CD4-positive, alpha-beta T cell (primary cell): Measurements from ENCODE around the gene PIK3C3. TPM values are rescaled to one million over a fixed set of nuclear protein-coding genes. Genes with fewer than 3 reads are reported as not detected.

ENCODE experiments used
- ATAC-seq: fragments of 200-7000 bp; cut with Tn5 transposase; one replicate; pipeline ENCODE4 v1.10.0; 2022; ENCODE audit warnings: mild to moderate bottlenecking; ENCODE audit not compliant: poor library complexity
- CTCF ChIA-PET: fragments of 350-600 bp; sonication (Branson Sonifier 250); formaldehyde crosslinking; loops from one replicate; lab custom pipeline; 2021; ENCODE audit warnings: antibody characterized with exemption, inconsistent platforms; lab: Charles Lee
- POLR2A ChIA-PET: fragments of 350-600 bp; sonication (Branson Sonifier 250); formaldehyde crosslinking; loops from one replicate; lab custom pipeline; 2021; ENCODE audit warnings: antibody characterized with exemption, inconsistent platforms; lab: Charles Lee
- DNase-seq, 14 experiments: peaks; one replicate each; pipeline ENCODE4 v3.0.0-alpha.2; 2013 to 2020; ENCODE audit warnings: mixed read lengths in 2 of 14
- H3K27ac ChIP-seq, 2 donors: one replicate each; pipeline versions ENCODE4 v1.5.1 to v1.7.0; 2013; ENCODE audit warnings: low read length in 2 of 2, low read depth in 1 of 2, mild to moderate bottlenecking in 1 of 2
- H3K27me3 ChIP-seq, 2 experiments: 1 replicate in 1 of 2; 2 replicates in 1 of 2; pipeline versions ENCODE4 v1.6.1 to v1.7.0; 2013; ENCODE audit warnings: low read length in 2 of 2, control low read depth in 1 of 2, mild to moderate bottlenecking in 1 of 2, moderate library complexity in 1 of 2; ENCODE audit not compliant: insufficient read depth in 2 of 2, control insufficient read depth in 1 of 2
- H3K36me3 ChIP-seq: one replicate; pipeline ENCODE4 v1.6.1; 2013; ENCODE audit warnings: low read length, control low read depth; ENCODE audit not compliant: insufficient read depth
- H3K4me1 ChIP-seq: one replicate; pipeline ENCODE4 v1.6.1; 2013; ENCODE audit warnings: low read length, control low read depth; ENCODE audit not compliant: insufficient read depth
- H3K4me3 ChIP-seq: one replicate; pipeline ENCODE4 v1.5.1; 2013; ENCODE audit warnings: mild to moderate bottlenecking, low read length, moderate library complexity
- H3K9me3 ChIP-seq, 2 experiments: 1 replicate in 1 of 2; 2 replicates in 1 of 2; pipeline versions ENCODE4 v1.6.1 to v1.7.0; 2013; ENCODE audit warnings: low read length in 2 of 2, mild to moderate bottlenecking in 2 of 2, control low read depth in 1 of 2, moderate library complexity in 1 of 2; ENCODE audit not compliant: control insufficient read depth in 1 of 2, insufficient read depth in 1 of 2
- H3K27ac Mint-ChIP-seq: one replicate; pipeline ENCODE4 v1.8.0; 2020; ENCODE audit warnings: mixed read lengths
- H3K27me3 Mint-ChIP-seq: one replicate; pipeline ENCODE4 v1.8.0; 2021; ENCODE audit warnings: mixed read lengths
- H3K36me3 Mint-ChIP-seq: one replicate; pipeline ENCODE4 v1.8.0; 2021; ENCODE audit warnings: low read depth, mixed read lengths
- H3K4me1 Mint-ChIP-seq: one replicate; pipeline ENCODE4 v1.8.0; 2021; ENCODE audit warnings: low read depth, mixed read lengths
- H3K4me3 Mint-ChIP-seq: one replicate; pipeline ENCODE4 v1.8.0; 2020; ENCODE audit warnings: mild to moderate bottlenecking, mixed read lengths
- H3K9me3 Mint-ChIP-seq: one replicate; pipeline ENCODE4 v1.8.0; 2020; ENCODE audit warnings: mixed read lengths
- CTCF ChIP-seq: fragments of 200-600 bp; IDR thresholded peaks from one replicate; pipeline ENCODE4 v1.8.0; 2022; ENCODE audit warnings: antibody characterized with exemption, mild to moderate bottlenecking
- intact Hi-C, 2 experiments: fragments of 100-400 bp; cut with DNase I in 1 of 2; cut with micrococcal nuclease in 1 of 2; formaldehyde crosslinking; loops; one replicate each; pipeline versions ENCODE4 v1.15.1 to v1.9.0; 2023 to 2025; cut with DNase I, micrococcal nuclease
- total RNA-seq, 174 experiments: library from RNA in 2 of 174; stranded (reverse) in 2 of 174; gene quantifications; one replicate each; pipeline ENCODE4 v1.2.3 and lab custom pipeline; 2021 to 2026

Gene PIK3C3
- total RNA-seq, 2 experiments from 2014 or later, result 33.5 to 34.2 TPM

DNA sequence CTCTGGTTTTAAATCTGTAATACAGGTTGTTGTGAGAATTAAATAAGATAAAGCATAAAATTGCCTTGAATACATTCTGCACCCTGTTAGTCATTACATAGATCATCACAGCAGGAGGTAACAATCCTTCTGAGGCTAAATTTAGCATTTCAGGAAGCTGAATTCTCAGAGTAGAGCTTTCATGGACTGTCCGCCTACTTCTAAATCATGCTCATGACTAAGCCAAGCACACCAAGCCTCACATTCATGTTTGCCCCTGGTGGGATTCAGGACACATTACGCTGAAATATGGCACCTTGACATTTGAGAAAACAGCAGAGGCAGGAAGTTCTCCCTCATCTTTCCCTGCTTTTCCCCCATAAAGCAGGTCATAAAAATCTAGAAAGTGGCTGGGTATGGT, 16.6 kb upstream of the PIK3C3 start:
- Mint-ChIP-seq H3K27me3 (peaks cover 40% of the 10 kb centered on the region), H3K9me3 (no peaks in the 10 kb centered on the region), H3K27ac (no peak overlapping the region), H3K4me3 (no peak overlapping the region), H3K36me3 (no peaks in the 10 kb centered on the region), H3K4me1 (peaks cover 10% of the 10 kb centered on the region)
- no peak for TF ChIP-seq CTCF
- Histone ChIP-seq H3K9me3 (peaks cover 0 to 3% of the 10 kb centered on the region in 2 experiments), H3K27me3 (peaks cover 0 to 16% of the 10 kb centered on the region in 2 experiments), H3K27ac (no peak overlapping the region), H3K36me3 (no peaks in the 10 kb centered on the region), H3K4me3 (no peak overlapping the region), H3K4me1 (no peaks in the 10 kb centered on the region)
- CTCF ChIA-PET, result no interaction called here
- ATAC-seq (no peak), DNase-seq (no peak)
- intact Hi-C loops, result no loop called here
- POLR2A ChIA-PET, result interaction anchor here (0.9 kb wide), 1 partner anchor 16 kb away, joined by 3 read pairs; the partner anchor contains the start of gene PIK3C3

DNA sequence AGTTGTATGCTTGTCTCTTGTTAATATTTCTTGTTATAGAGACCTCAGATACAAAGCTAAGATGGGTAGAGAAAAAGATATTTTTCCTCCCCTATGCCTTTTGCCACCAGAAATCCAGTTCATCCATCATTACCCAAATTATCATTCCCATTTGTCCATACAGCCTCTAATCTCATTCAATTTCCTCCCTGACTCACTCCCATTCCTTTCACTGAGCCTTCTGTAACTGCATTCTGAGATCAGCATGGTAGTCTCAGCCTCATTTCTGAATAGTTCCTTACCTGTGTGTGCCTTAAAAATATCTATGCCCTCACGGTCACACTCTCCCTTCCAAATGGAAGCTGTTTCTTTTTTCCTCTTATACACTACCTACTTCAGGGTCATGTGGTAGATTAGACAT, 15.7 kb upstream of the PIK3C3 start:
- intact Hi-C loops, result no loop called here
- H3K27me3 Mint-ChIP-seq, result peaks cover 42% of the 10 kb centered on the region
- no peaks in the 10 kb centered on the region for H3K9me3 Mint-ChIP-seq
- H3K9me3 ChIP-seq, result no peaks in the 10 kb centered on the region
- H3K27ac ChIP-seq, result no peak overlapping the region
- no peak overlapping the region for H3K4me3 ChIP-seq
- no peak for TF ChIP-seq CTCF
- no peaks in the 10 kb centered on the region for H3K36me3 ChIP-seq
- H3K4me1 ChIP-seq, result no peaks in the 10 kb centered on the region
- CTCF ChIA-PET, result no interaction called here
- peaks cover 0 to 11% of the 10 kb centered on the region in 2 experiments for H3K27me3 ChIP-seq
- POLR2A ChIA-PET, result no interaction called here
- peaks cover 10% of the 10 kb centered on the region for H3K4me1 Mint-ChIP-seq
- no peak overlapping the region for H3K27ac Mint-ChIP-seq
- no peak for DNase-seq
- H3K4me3 Mint-ChIP-seq, result no peak overlapping the region
- ATAC-seq, result no peak
- H3K36me3 Mint-ChIP-seq, result no peaks in the 10 kb centered on the region

GRCh38 chr18:41940506-41941215, 14.4 kb upstream of the PIK3C3 start:
- no peaks in the 10 kb centered on the region for H3K4me1 ChIP-seq
- Mint-ChIP-seq H3K4me3 (no peak overlapping the region), H3K9me3 (no peaks in the 10 kb centered on the region), H3K4me1 (peaks cover 10% of the 10 kb centered on the region), H3K27me3 (peaks cover 50% of the 10 kb centered on the region), H3K36me3 (no peaks in the 10 kb centered on the region), H3K27ac (no peak overlapping the region)
- H3K27me3 ChIP-seq, result peaks cover 0 to 10% of the 10 kb centered on the region in 2 experiments
- no peaks in the 10 kb centered on the region for H3K36me3 ChIP-seq
- intact Hi-C loops, result no loop called here
- DNase-seq (no peak), ATAC-seq (no peak)
- H3K9me3 ChIP-seq, result no peaks in the 10 kb centered on the region
- TF ChIP-seq CTCF, result no peak
- ChIA-PET CTCF (no interaction called here), POLR2A (no interaction called here)
- H3K27ac ChIP-seq, result no peak overlapping the region
- H3K4me3 ChIP-seq, result no peak overlapping the region
